Epithelial cell of proximal tubule (primary cell): ENCODE data around the gene PIGQ. TPM values are rescaled to one million over a fixed set of nuclear protein-coding genes. Genes with fewer than 3 reads are reported as not detected.

Experiments
- DNase-seq: peaks from one replicate; pipeline ENCODE4 v3.0.0-alpha.2; 2011; ENCODE audit warnings: low read depth
- H3K4me3 ChIP-seq: 2 replicates; pipeline ENCODE4 v1.5.1; 2011; ENCODE audit warnings: low read depth, mild to moderate bottlenecking, low read length
- total RNA-seq: library from RNA; depleted of rRNA; stranded (reverse); fragments of >200 nt; gene quantifications from 2 replicates; pipeline ENCODE4 v1.2.3, GENCODE V29; 2015
- TF ChIP-seq, protein P1 (sequence below): conservative IDR thresholded peaks from 2 replicates; pipeline ENCODE4 v1.5.1; 2012; ENCODE audit warnings: low read depth, mild to moderate bottlenecking, low read length

PIGQ gene
- total RNA-seq, 1 donor from 2014 or later, result 60.9 TPM

DNA sequence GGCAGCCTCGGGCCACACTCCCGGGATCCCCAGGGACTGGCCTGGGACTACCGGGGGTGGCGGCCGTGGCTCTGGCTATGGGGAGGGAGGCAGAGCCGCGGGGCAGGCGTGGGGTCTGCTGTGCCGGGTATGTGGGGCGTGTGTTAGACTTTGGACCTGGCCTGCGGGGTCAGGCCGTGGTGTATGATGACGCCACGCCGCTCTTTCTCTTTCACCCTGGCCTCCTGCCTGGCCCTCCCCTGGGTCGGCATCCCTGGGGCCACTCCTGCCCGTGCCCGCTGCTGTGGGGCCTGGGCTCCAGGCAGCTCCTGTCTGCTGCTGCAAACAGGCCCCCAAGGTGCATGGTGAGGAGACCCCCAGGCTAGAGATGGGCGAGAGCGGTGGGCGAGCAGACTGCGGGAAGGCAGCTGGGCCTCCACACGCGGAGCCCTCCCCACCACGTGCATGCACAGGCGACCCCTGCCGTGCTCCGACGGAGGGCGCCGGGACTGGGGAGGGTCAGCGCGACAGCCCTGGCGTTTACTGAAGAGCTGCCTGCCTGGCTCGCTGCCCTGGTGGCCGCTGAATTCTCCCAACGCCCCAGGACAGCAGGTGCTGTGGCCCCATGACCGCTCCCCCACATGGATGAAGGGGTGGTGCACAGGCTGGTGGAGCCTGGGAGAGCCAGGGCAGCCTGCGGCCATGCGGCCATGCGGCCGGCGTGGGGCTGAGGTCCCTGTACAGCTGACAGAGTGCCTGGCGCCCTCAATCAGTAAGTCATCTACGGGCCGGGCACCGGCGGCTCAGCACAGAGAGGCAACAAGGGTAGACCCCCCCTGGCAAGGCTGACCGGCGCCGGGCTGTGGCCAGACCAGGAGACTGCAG lies 26.2 kb upstream of the PIGQ start:
- no peak for DNase-seq
- H3K4me3 ChIP-seq, result no peak overlapping the region
- TF ChIP-seq, protein P1, sequence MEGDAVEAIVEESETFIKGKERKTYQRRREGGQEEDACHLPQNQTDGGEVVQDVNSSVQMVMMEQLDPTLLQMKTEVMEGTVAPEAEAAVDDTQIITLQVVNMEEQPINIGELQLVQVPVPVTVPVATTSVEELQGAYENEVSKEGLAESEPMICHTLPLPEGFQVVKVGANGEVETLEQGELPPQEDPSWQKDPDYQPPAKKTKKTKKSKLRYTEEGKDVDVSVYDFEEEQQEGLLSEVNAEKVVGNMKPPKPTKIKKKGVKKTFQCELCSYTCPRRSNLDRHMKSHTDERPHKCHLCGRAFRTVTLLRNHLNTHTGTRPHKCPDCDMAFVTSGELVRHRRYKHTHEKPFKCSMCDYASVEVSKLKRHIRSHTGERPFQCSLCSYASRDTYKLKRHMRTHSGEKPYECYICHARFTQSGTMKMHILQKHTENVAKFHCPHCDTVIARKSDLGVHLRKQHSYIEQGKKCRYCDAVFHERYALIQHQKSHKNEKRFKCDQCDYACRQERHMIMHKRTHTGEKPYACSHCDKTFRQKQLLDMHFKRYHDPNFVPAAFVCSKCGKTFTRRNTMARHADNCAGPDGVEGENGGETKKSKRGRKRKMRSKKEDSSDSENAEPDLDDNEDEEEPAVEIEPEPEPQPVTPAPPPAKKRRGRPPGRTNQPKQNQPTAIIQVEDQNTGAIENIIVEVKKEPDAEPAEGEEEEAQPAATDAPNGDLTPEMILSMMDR, result no peak

DNA sequence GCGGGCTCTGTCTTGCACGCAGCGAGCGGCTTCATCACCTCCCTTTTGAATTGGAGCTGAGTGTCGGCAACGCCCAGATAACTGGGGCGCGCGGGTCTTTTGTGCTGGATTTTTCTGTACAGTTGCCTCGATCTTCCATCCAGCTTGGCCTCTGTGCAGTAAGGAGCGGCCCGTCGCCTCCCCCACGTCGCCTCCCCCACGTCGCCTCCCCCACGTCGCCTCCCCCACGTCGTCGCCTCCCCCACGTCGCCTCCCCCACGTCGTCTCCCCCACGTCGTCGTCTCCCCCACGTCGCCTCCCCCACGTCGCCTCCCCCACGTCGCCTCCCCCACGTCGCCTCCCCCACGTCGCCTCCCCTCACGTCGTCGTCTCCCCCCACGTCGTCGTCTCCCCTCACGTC lies 25.3 kb upstream of the PIGQ start:
- DNase-seq, result no peak
- H3K4me3 ChIP-seq, result no peak overlapping the region
- TF ChIP-seq, protein P1, result no peak

DNA sequence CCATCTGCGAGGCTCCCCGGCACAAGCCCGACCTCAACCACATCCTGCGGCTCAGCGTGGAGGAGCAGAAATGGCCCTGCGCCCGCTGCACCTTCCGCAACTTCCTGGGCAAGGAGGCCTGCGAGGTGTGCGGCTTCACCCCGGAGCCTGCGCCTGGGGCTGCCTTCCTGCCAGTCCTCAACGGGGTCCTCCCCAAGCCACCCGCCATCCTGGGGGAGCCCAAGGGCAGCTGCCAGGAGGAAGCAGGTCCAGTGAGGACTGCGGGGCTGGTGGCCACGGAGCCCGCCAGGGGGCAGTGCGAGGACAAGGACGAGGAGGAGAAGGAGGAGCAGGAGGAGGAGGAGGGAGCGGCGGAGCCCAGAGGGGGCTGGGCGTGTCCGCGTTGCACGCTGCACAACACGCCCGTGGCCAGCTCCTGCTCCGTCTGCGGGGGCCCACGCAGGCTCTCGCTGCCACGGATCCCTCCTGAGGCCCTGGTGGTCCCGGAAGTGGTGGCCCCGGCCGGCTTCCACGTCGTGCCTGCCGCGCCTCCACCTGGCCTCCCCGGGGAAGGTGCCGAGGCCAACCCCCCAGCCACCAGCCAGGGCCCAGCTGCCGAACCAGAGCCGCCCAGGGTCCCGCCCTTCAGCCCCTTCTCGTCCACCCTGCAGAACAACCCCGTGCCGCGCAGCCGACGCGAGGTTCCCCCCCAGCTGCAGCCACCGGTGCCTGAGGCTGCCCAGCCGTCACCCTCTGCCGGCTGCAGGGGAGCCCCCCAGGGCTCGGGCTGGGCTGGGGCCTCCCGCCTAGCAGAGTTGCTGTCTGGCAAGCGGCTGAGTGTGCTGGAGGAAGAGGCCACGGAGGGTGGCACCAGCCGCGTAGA lies 22.6 kb upstream of the PIGQ start:
- H3K4me3 ChIP-seq, result no peak overlapping the region
- TF ChIP-seq, protein P1, result peak; percentile 36
- DNase-seq, result no peak

DNA sequence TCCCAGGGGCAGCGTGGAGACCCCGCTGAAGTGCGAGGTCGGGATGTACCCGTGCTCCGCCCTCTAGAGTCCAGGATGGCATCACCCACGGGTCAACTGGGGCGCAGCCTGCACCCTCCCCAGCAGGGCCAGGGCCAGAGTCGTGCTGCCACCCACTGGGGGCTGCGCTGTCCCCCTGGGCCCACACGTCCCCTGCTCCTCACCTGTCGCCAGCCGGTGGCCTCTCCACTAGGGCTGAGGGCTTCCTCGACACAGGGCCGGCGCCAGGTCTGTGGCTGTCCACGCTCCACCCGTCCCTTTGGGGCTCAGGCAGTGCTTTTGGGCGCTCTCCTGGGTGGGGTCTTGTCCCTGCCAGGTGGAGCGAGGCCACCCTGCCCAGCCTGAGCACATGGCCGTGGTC lies 21.2 kb upstream of the PIGQ start:
- TF ChIP-seq, protein P1, result no peak
- DNase-seq, result no peak
- no peak overlapping the region for H3K4me3 ChIP-seq

DNA sequence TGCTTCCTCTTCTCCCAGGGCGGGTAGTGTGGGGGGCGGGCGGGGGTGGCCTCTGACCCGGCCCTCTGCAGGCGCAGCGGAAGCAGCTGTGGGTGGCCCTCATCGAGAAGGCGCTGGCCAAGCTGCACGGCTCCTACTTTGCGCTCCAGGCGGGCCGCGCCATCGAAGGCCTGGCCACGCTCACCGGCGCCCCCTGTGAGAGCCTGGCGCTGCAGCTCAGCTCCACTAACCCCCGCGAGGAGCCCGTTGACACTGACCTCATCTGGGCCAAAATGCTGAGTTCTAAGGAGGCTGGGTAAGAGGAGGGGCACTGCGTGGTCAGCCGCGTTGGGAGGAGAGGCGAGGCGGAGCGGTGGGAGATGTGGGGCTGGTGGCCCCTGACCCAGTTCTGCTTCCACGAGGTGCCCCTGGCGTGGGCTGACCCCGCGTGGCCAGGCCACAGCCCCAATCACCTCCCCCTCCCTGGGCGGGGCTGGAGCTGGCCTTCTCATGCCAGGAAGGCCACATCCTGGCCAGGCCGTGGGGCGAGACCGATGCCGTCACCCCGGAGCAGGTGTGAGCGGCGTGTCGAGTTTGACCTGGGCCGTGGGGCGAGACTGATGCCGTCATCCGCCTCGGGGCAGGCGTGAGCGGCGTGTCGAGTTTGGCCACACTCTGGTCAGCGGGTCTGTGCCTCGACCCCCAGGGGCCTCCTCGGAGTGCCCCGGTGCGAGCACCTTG lies 20.1 kb upstream of the PIGQ start:
- DNase-seq, result no peak
- H3K4me3 ChIP-seq, result no peak overlapping the region
- TF ChIP-seq, protein P1, result peak; percentile 25

DNA sequence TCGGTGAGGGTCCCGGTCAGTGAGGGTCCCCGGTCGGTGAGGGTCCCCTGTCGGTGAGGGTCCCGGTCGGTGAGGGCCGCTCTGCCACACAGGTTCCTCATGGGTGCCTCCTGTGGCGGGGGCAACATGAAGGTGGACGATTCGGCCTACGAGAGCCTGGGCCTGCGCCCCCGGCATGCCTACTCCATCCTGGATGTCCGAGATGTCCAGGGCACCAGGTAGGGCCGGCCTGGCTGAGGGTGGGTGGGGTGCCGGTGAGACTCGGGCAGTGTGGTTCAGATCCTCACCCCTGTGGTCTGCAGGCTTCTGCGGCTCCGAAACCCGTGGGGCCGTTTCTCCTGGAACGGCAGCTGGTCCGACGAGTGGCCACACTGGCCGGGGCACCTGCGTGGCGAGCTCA lies 18.6 kb upstream of the PIGQ start:
- TF ChIP-seq, protein P1, result no peak
- no peak overlapping the region for H3K4me3 ChIP-seq
- no peak for DNase-seq
